Thymus (tissue), 11 donors: Measurements from ENCODE around the gene WWC2. TPM values are rescaled to one million over a fixed set of nuclear protein-coding genes. Genes with fewer than 3 reads are reported as not detected.

ENCODE experiments used
- DNase-seq, 9 donors: peaks; one replicate each; pipeline ENCODE4 v3.0.0-alpha.2; 2013; ENCODE audit warnings: low spot score in 9 of 9, low read depth in 6 of 9, missing footprints in 1 of 9
- H3K27ac ChIP-seq, 2 donors: one replicate each; pipeline ENCODE4 v1.5.1; 2013; ENCODE audit warnings: control low read depth in 1 of 2, low read depth in 1 of 2, low read length in 1 of 2, mild to moderate bottlenecking in 1 of 2, moderate library complexity in 1 of 2
- H3K27me3 ChIP-seq, 2 donors: one replicate each; pipeline ENCODE4 v1.5.1; 2013; ENCODE audit warnings: low read length in 1 of 2; ENCODE audit not compliant: control insufficient read depth in 2 of 2, insufficient read depth in 1 of 2
- H3K36me3 ChIP-seq, 2 donors: one replicate each; pipeline ENCODE4 v1.5.1; 2013; ENCODE audit warnings: low read length in 1 of 2, mild to moderate bottlenecking in 1 of 2, moderate library complexity in 1 of 2; ENCODE audit not compliant: control insufficient read depth in 2 of 2, insufficient read depth in 2 of 2
- H3K4me1 ChIP-seq, 2 donors: one replicate each; pipeline ENCODE4 v1.5.1; 2013; ENCODE audit warnings: low read length in 2 of 2; ENCODE audit not compliant: control insufficient read depth in 2 of 2, insufficient read depth in 2 of 2
- H3K4me3 ChIP-seq, 2 donors: one replicate each; pipeline ENCODE4 v1.5.1; 2013; ENCODE audit warnings: low read length in 2 of 2, control low read depth in 1 of 2, mild to moderate bottlenecking in 1 of 2
- H3K9me3 ChIP-seq, 2 donors: one replicate each; pipeline ENCODE4 v1.5.1; 2013; ENCODE audit warnings: low read length in 1 of 2, mild to moderate bottlenecking in 1 of 2; ENCODE audit not compliant: control insufficient read depth in 2 of 2, insufficient read depth in 1 of 2
- WGBS: extraction: QIAGEN DNeasy Blood & Tissue Kit; methylation state at CpG from one replicate; pipeline ENCODE4 v1.1.7; 2013; 5-methylcytosine and 5-hydroxymethylcytosine counted together
- polyA plus RNA-seq: library from polyadenylated mRNA; stranded (reverse); fragments of 200-250 nt; gene quantifications from one replicate; pipeline ENCODE4 v1.2.3, GENCODE V29; 2013
- total RNA-seq: library from RNA; stranded (reverse); fragments of 120-200 nt; gene quantifications from one replicate; pipeline ENCODE4 v1.2.4, GENCODE V29; 2013
- donor health status: healthy.

The WWC2 gene
- total and polyA plus RNA-seq, 2 donors, result 1.5 to 2.5 TPM

GRCh38 chr4:183362916-183363542 is 264.0 kb downstream of the WWC2 start:
- Histone ChIP-seq H3K36me3 (no peaks in the 10 kb centered on the region), H3K27me3 (no peaks in the 10 kb centered on the region), H3K4me1 (no peaks in the 10 kb centered on the region), H3K4me3 (no peak overlapping the region), H3K27ac (no peak overlapping the region), H3K9me3 (no peaks in the 10 kb centered on the region)
- 85% methylated on average over 15 of the region's 15 CpGs for WGBS
- no peak for DNase-seq

- no peak for DNase-seq
- Histone ChIP-seq H3K27me3 (no peaks in the 10 kb centered on the region), H3K4me3 (no peak overlapping the region), H3K36me3 (no peaks in the 10 kb centered on the region), H3K27ac (no peak overlapping the region), H3K9me3 (no peaks in the 10 kb centered on the region), H3K4me1 (no peaks in the 10 kb centered on the region)
- WGBS, result 86% methylated on average over 10 of the region's 10 CpGs
Measured at GRCh38 chr4:183364025-183364424, 265.0 kb downstream of the WWC2 start.

GRCh38 chr4:183366206-183366835 is 267.3 kb downstream of the WWC2 start:
- no peaks in the 10 kb centered on the region for H3K27me3 ChIP-seq
- no peak for DNase-seq
- no peaks in the 10 kb centered on the region for H3K4me1 ChIP-seq
- no peaks in the 10 kb centered on the region for H3K36me3 ChIP-seq
- WGBS, result 93% methylated on average over 16 of the region's 16 CpGs
- H3K9me3 ChIP-seq, result no peaks in the 10 kb centered on the region
- H3K4me3 ChIP-seq, result no peak overlapping the region
- H3K27ac ChIP-seq, result no peak overlapping the region

- no peaks in the 10 kb centered on the region for H3K27me3 ChIP-seq
- DNase-seq, result no peak
- 88% methylated on average over 8 of the region's 8 CpGs for WGBS
Measured at GRCh38 chr4:183369073-183369472, 270.0 kb downstream of the WWC2 start.

More at GRCh38 chr4:183369073-183369472, 270.0 kb downstream of the WWC2 start:
- Histone ChIP-seq H3K4me1 (no peaks in the 10 kb centered on the region), H3K4me3 (no peak overlapping the region), H3K27ac (no peak overlapping the region), H3K9me3 (no peaks in the 10 kb centered on the region), H3K36me3 (no peaks in the 10 kb centered on the region)

Other genes starting within 250 kb of the WWC2 start
- 40.0 TPM for gene DCTD, start 181.9 kb upstream of the WWC2 start, total RNA-seq
- 65.8 TPM for gene DCTD, start 181.9 kb upstream of the WWC2 start, polyA plus RNA-seq
- gene CLDN22, start 221.0 kb downstream of the WWC2 start, total RNA-seq, result not detected
- 0.09 TPM for gene CLDN22, start 221.0 kb downstream of the WWC2 start, polyA plus RNA-seq
- gene CLDN24, start 223.2 kb downstream of the WWC2 start, total RNA-seq, result not detected
- not detected for gene CLDN24, start 223.2 kb downstream of the WWC2 start, polyA plus RNA-seq